ENCODE results near the gene IFIT3.

- TF ChIP-seq CTCF (conservative IDR thresholded peaks at IDR 0.05) (no peak), ZFX (IDR thresholded peaks at IDR 0.05) (no peak)
Measured at GRCh38 chr10:89374713-89375141, 46.9 kb downstream of the IFIT3 start.

All from C4-2B (cell line).